ENCODE results near the gene TNFAIP8L1.

The TNFAIP8L1 gene

GRCh38 chr19:4613254-4613751, 26.0 kb upstream of the TNFAIP8L1 start:
- DNase-seq, result no peak

DNA sequence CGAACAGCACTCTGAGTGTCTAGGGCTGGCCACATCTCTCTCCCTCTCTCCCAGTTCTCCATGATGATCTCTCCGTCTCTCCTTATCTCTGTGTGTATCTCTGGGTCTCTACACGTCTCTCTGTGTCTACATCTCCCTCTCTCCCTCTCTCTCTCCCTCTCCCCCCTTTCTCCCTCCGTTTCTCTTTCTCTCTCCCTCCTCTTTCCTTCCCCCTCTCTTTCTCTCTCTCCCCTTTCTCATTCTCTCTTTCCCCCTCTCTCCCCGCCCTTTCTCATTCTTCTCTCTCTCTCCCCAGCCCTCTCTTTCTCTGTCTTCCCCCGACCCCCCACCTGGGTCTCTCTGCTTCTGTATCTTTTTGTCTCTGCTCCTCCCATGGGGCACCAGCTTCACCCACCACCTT, 21.3 kb upstream of the TNFAIP8L1 start:
- DNase-seq, result no peak

DNA sequence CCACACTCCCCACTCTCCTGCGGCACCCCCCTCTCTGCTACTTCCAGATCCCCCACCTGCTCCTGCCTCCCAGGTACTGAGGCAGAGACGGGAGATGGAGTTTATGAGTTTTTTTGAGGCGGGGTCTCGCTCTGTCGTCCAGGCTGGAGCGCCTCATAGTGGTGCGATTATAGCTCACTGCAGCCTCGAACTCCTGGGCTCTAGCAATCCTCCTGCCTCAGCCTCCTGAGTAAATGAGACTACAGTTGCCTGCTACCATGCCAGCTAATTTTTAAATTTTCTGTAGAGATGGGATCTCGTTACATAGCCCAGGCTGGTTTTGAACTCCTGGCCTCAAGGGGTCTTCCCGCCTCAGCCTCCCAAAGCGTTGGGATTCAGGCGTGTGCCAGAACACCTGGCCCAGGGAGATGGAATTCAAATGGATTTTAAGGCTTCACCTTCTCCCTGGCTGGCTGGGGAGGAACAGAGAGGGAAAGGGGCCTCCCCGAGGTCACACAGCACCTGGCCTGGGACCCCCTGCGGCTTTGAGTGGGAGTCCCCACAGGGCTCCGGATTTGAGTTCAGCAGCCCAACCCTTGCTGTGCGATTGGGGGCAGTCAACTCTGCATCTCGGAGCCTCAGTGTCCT, 19.5 kb upstream of the TNFAIP8L1 start:
- no peak for DNase-seq

- DNase-seq, result no peak
Observed at GRCh38 chr19:4620675-4621074, 18.6 kb upstream of the TNFAIP8L1 start.

GRCh38 chr19:4622695-4623421, 16.5 kb upstream of the TNFAIP8L1 start:
- no peak for DNase-seq

GRCh38 chr19:4624301-4624700, 15.0 kb upstream of the TNFAIP8L1 start:
- peak; percentile 70 for DNase-seq

- peak; percentile 44 for DNase-seq
Observed at GRCh38 chr19:4624733-4625362, 14.5 kb upstream of the TNFAIP8L1 start.

GRCh38 chr19:4633140-4633967, 6.0 kb upstream of the TNFAIP8L1 start:
- peak; percentile 18 for DNase-seq

- DNase-seq, result no peak
Observed at GRCh38 chr19:4635754-4636116, 3.6 kb upstream of the TNFAIP8L1 start.

- peak; percentile 59 for DNase-seq
Observed at GRCh38 chr19:4636151-4636717, 3.1 kb upstream of the TNFAIP8L1 start.

DNA sequence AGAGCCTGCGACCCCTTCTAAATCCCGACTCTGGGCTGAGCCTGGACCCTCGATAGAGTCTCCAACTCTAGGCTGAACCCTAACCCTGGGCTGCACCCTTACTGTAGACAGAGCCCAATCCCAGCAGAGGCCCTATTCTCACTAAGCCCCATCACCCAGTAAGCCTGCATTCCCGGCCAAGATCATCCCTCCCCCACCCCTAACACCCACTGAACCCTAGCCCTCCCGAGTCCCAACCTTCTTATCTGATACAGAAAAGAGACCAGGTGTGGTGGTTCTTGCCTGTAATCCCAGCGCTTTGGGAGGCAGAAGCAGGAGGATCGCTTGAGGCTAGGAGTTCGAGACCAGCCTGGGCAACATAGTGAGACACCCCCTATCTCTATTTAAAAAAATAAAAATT, 2.6 kb upstream of the TNFAIP8L1 start:
- no peak for DNase-seq

DNA sequence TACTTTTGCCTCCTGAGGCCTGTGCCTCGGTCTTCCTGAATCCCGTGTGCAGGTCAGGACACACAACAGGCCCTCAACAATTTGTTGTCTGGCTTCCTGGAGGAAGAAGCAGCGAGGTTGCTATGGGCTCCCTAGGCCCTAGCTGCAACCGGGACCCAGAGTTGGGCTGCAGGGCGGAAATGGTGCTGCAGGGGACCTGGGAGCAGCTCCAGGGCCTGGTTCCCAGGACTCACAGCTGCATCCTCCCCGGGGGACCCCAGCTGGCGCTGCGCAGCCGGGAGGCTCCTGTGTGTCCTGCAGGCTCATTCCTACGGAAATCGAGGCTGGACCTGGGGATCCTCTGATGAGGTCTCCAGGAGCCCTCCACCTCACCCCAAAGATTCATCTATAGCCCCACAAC, 999 bp upstream of the TNFAIP8L1 start:
- no peak for DNase-seq

GRCh38 chr19:4639531-4640246, 373 bp downstream of the TNFAIP8L1 start:
- DNase-seq, result no peak

GRCh38 chr19:4640247-4641000, 1.1 kb downstream of the TNFAIP8L1 start:
- DNase-seq, result no peak

DNA sequence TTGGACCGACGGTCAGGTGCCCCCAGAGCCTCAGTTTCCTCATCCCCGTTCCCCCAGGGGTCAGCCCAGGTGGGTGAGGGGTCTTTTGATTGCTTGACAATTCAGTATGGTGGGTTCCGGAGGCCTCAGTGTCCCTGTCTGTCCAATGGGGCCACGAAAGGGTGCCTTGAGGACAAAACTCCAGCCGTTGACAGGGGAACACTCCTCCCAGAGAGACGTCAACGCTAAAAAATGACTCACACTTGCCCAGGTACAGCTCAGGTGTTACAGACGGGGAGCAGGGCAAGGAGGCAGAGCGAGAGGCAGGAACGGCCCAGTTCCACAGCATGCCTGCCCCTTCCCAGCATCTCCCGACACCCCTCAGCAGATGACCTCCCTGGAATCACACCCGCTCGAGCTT, 1.8 kb downstream of the TNFAIP8L1 start:
- DNase-seq, result no peak

DNA sequence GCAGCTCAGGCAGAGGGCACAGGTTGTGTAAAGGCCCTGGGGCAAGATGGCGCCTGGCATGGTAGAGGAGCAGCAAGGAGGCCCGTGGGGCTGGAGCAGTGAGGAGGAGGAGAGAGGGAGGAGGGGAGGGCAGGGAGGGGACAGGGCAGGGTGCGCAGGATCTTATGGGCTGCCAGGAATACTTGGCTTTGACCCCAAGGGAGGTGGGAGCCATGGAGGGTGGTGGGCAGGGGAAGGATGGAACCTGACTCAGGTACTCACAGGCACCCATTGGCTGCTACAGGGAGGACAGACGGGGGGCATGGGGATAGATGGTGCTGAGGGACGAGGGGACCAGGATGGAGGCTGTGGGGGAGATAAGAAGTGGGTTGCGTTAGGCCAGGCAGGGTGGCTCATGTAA, 3.3 kb downstream of the TNFAIP8L1 start:
- no peak for DNase-seq

DNA sequence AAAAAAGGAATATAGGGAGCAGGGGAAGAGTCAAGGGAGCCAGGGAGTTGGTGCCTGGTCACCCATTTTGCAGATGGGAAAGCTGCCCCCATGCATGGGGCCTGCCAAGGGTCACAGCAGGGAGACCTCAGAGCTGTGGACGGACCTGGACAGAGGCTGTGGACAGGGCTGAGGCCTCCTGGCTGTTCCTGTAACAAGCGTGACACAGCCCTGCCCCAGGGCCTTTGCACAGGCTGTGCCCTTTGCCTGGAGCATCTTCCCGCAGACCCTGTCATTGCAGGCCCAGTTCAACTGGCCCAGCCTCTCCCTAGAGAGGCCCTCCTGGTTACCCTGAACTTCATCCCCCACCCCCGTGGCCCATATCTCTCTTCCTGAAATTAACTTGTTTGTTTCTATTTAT, 6.4 kb downstream of the TNFAIP8L1 start:
- no peak for DNase-seq

- no peak for DNase-seq
Observed at GRCh38 chr19:4647676-4648644, 8.6 kb downstream of the TNFAIP8L1 start.

DNA sequence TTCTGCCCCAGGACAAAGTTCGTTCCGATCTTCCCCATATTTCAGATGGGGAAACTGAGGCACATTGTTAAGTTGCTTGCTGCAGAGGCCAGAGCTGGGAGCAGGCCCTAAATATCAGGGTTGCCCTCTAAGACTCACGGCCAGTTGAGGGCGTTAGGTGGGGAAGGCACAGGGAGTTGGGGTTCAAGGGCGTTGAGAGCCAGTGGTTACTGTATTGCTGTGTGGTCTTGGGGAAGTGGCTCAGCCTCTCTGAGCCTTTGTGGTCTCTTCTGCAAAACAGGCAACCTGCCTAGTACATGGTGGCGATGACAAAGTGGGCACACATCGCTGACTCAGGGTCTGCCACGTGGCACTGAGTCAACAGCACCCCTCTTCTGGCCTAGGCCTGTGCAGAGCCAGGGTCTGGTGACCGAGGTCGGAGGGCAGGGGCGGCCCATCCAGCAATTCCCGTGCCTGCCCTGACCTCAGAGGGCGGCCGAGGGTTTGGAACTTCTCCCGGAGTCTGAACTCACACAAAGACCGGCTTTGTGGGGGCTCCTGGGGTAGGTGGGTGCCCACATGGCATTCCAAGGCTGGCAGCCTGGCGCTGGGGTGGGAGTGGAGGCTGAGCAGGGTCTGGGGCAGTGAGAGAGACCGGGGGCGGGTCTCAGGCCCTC, 10.2 kb downstream of the TNFAIP8L1 start:
- DNase-seq, result no peak

DNA sequence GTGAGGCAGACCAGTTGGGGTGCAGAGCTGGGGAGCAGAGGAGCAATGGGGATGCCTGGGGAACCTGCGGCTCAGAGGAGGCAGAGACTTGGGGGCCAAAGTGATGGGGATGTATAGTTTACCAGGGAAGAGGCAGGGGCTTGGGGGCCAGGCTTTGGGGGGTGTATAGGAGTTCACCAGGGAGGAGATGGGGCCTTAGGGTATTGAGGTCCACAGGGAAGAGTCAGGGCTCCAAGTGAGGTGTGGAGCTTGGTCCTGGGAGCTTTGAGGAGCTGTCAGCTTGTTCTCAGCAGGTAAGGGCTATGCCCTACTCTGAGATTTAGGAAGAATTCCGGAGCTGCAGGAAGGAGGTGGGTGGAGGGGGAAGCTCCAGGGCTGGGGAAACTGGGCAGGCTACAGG, 10.8 kb downstream of the TNFAIP8L1 start:
- DNase-seq, result no peak

Measured in NCI-H345 (cell line).